IPS-20b (cell line): Measurements from ENCODE around the gene NUP214.
"Not testable (repeated sequence)": the region's sequence is repeated elsewhere in the genome, so short reads cannot be mapped to it uniquely, and the experiment has no call there.

Source experiments
- H3K27ac ChIP-seq: one replicate; pipeline ENCODE4 v1.5.1; 2013; ENCODE audit warnings: low read length
- H3K27me3 ChIP-seq: 2 replicates; pipeline ENCODE4 v1.6.1; 2013; ENCODE audit warnings: mild to moderate bottlenecking, low read length, inconsistent platforms; ENCODE audit not compliant: insufficient read depth
- H3K36me3 ChIP-seq: 2 replicates; pipeline ENCODE4 v1.6.1; 2013; ENCODE audit warnings: low read depth, mild to moderate bottlenecking, inconsistent platforms, low read length, moderate library complexity; ENCODE audit not compliant: insufficient read depth
- H3K4me1 ChIP-seq: 2 replicates; pipeline ENCODE4 v1.6.1; 2013; ENCODE audit warnings: mild to moderate bottlenecking, control low read depth, inconsistent platforms, low read length, moderate library complexity; ENCODE audit not compliant: insufficient read depth
- H3K4me3 ChIP-seq: 2 replicates; pipeline ENCODE4 v1.5.1; 2013; ENCODE audit warnings: mild to moderate bottlenecking, low read length, inconsistent platforms
- H3K9ac ChIP-seq: 2 replicates; pipeline ENCODE4 v1.6.1; 2013; ENCODE audit warnings: low read depth, mild to moderate bottlenecking, inconsistent platforms, low read length, moderate library complexity
- H3K9me3 ChIP-seq: 2 replicates; pipeline ENCODE4 v1.6.1; 2013; ENCODE audit warnings: mild to moderate bottlenecking, low read depth, low read length, inconsistent platforms; ENCODE audit not compliant: insufficient read depth

The NUP214 gene

DNA sequence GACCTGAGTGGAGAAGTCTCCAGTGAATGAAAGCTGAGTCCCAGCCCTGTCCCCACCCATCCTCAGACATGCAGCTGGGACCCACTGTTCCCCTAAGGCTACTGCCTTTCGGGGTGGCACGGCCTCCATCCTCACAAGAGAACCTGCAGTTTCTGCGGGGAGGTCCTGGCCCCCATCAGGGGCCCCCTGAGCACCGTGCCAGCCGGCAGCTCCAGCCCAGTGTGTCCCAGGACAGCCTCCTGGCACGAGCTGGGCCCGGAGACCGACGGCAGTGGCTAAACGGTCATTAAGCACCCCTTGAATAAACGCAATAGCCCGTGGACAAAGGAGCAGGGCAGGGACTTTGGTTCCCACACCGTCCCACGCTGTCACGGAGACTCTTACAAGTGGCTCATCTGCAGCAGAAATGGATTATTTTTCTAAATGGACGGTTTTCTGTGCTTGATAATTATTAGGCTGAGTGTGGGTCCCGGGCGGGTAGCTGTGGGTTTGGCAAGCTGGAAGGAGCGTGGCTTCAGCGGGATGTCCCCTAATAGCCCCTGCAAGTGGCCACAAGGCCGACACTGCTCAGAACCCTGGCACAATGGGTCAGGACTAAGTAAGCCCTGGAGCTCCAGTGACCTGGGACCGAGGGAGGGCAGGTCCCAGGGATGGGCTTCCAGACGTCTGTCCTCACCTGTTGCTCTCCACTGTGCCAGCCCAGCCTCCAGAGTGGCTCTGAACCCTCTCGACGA, 133.5 kb downstream of the NUP214 start:
- no peak overlapping the region for H3K4me3 ChIP-seq
- no peaks in the 10 kb centered on the region for H3K36me3 ChIP-seq
- no peaks in the 10 kb centered on the region for H3K27me3 ChIP-seq
- no peak overlapping the region for H3K9ac ChIP-seq
- H3K27ac ChIP-seq = no peak overlapping the region
- H3K4me1 ChIP-seq = no peaks in the 10 kb centered on the region
- H3K9me3 ChIP-seq = no peaks in the 10 kb centered on the region

DNA sequence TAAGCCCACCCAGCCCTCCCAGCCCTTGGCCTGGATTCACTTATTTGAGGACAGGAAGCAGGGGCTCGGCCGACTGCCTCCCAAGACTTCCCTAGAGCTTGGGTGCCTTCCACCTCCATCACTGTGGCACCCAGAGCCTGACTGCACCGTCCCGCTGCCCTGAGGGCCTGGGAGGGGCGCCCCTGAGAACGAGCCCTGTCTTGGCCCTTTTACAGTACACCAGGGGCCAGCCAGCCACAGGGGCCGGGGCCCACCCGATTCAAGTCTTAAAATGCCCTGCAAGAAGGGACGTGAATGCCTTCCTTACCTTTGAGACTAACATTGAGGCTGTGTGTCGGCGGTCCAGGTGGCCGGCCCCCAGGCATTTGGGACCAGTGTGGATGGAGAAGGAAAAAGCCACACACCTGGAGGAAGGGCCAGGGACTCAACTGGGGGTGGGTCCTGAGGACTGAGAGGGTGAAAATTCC, 134.1 kb downstream of the NUP214 start:
- H3K27me3 ChIP-seq = no peaks in the 10 kb centered on the region
- no peaks in the 10 kb centered on the region for H3K4me1 ChIP-seq
- H3K9me3 ChIP-seq = no peaks in the 10 kb centered on the region
- no peak overlapping the region for H3K4me3 ChIP-seq
- H3K27ac ChIP-seq = no peak overlapping the region
- no peaks in the 10 kb centered on the region for H3K36me3 ChIP-seq
- H3K9ac ChIP-seq = no peak overlapping the region

DNA sequence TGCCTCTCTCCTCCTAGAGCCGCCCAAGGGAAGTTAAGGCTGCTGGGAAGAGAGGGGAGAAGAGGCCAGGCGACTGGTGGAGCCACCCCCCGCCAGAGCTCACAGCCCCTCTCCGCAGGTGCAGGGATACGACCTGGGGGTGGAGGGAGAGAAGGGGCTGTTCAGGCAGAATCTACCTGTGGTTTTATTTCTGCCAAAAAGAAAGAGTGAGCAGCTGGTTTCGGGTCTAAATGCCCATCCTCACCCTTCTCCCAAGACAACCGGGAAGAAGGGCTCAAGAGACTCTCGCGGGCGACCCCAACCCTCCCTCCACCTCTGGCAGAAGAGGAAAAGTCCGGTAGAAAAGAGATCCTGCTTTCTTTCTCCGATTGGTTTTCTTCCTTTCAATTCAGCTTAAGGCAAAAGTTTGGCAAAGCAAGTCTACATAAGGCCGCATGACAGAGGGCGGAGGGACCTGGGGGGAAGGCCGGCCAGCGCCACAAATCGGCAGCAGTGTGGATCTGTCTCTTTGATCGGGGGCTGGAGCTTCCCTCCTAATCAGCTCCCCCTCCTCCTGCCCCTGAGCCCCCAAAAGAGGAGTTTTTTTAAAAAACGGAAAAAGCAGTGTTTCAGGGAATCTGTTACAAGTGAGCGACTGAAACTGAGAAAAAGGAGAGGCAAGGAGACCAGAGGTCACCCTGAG, 134.7 kb downstream of the NUP214 start:
- no peaks in the 10 kb centered on the region for H3K4me1 ChIP-seq
- H3K27me3 ChIP-seq = no peaks in the 10 kb centered on the region
- H3K4me3 ChIP-seq = no peak overlapping the region
- no peaks in the 10 kb centered on the region for H3K9me3 ChIP-seq
- H3K9ac ChIP-seq = no peak overlapping the region
- H3K27ac ChIP-seq = no peak overlapping the region
- no peaks in the 10 kb centered on the region for H3K36me3 ChIP-seq

DNA sequence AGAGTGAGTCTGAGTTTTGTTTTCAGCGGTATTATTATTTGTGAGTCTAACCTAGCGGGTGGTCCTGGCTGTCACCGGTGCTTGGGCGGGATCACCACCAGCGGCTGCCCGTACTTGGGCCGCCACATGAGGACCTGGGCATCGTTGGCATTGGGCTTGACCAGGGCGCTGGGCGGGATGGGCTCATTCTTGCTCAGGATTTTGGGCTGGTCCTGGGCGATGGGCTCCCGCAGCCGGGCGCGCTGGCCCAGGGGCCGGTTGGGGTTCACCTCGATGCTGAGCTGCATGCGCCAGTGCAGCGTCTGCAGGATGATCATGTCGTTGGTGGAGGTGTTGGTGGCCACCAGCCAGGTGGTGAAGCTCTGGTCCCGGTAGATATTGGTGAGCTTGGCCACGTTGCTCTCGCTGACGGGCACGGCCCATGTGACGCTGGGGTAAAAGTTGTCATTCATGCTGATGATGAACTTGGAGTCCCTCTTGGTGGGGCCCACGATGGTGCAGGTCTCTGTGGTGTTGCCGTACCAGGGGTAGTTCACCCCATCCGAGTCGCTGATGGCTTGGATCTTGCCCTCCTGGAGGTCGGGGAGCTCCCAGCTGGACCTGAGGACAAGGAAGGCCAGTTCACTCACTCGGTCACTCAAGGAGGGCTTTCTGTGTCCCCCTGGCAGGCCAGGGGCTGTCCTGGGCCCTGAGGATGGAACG, 135.5 kb downstream of the NUP214 start:
- Histone ChIP-seq H3K9me3 (no peaks in the 10 kb centered on the region), H3K4me1 (no peaks in the 10 kb centered on the region), H3K9ac (no peak overlapping the region), H3K4me3 (no peak overlapping the region), H3K27ac (no peak overlapping the region), H3K36me3 (no peaks in the 10 kb centered on the region), H3K27me3 (no peaks in the 10 kb centered on the region)

DNA sequence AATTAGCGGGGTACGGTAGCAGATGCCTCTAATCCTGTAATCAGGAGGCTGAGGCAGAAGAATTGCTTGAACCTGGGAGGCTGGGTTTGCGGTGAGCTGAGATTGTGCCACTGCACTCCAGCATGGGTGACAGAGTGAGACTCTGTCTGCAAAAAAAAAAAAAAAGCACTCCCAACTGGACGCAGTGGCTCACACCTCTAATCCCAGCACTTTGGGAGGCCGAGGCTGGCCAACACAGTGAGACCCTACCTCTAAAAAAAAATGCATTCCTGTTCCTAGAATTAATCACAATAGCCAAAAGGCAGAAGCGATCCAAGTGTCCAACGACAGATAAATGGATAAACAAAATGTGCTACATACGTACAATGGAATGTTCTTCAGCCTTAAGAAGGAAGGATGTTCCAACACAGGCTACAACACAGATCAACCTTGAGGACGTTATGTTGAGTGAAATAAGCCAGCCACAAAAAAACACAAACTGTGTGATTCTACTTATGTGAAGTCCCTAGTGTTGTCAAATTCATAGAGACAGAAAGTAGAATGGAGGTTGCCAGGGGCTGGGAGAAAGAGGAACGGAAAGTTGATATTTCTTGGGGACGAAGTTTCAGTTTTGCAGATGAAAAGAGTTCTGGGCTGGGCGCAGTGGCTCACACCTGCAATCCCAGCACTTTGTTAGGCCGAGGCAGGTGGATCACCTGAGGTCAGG, 137.1 kb downstream of the NUP214 start:
- H3K9ac ChIP-seq = no peak overlapping the region
- H3K27me3 ChIP-seq = no peaks in the 10 kb centered on the region
- H3K4me1 ChIP-seq = no peaks in the 10 kb centered on the region
- no peak overlapping the region for H3K4me3 ChIP-seq
- no peak overlapping the region for H3K27ac ChIP-seq
- no peaks in the 10 kb centered on the region for H3K9me3 ChIP-seq
- H3K36me3 ChIP-seq = no peaks in the 10 kb centered on the region

DNA sequence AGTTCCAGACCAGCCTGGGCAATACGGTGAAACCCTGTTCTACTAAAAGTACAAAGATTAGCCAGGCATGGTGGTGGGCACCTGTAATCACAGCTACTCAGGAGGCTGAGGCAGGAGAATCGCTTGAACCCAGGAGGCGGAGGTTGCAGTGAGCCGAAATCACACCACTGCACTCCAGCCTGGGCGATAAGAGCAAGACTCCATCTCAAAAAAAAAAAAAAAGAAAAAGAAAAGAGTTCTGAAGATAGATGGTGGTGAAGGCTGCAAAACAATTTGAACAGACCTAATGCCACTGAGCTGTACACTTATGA, 137.6 kb downstream of the NUP214 start:
- H3K36me3 ChIP-seq, H3K4me3 ChIP-seq, H3K27ac ChIP-seq, H3K27me3 ChIP-seq, H3K9me3 ChIP-seq, H3K9ac ChIP-seq, H3K4me1 ChIP-seq: not testable (repeated sequence)

DNA sequence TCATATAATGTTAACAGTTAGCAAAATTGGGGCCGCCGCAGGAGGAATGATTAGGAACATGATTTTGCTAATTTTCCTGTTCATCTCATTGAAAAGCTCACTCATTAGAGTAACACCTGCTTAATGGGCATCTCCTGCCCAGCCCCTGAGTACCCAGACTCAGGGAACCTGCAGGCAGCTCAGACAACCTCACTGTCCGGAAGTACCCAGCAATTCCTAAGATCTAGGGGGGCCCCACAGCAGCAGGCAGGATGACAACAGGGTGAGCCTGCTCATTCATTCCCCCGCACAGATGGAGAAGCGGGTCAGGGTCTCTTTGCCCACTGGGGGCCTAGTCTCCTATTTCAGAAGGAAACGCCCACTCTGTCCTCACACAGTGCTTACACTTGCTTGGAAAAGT, 138.3 kb downstream of the NUP214 start:
- Histone ChIP-seq H3K4me1 (no peaks in the 10 kb centered on the region), H3K27ac (no peak overlapping the region), H3K9ac (no peak overlapping the region), H3K4me3 (no peak overlapping the region), H3K9me3 (no peaks in the 10 kb centered on the region), H3K27me3 (no peaks in the 10 kb centered on the region), H3K36me3 (no peaks in the 10 kb centered on the region)

DNA sequence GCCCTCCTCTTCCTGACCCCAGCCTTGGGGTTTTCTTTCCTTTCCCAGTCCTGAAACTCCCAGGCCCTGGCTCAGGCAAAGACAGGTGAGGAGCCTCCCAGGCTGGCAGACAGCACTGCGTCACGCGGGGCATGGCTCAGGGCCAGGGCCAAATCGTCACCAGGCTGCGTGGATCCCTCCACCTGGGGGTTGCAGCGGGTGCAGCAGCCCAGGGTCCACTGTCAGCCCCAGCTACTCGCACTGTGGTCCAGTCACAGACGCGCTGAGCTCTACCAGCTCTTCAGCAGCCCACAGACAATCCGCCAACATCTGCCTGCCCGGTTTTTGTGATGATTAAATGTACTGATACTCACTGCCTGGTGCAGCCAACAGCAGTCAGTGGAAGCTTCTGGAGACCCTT, 138.8 kb downstream of the NUP214 start:
- no peak overlapping the region for H3K4me3 ChIP-seq
- H3K9ac ChIP-seq = no peak overlapping the region
- no peaks in the 10 kb centered on the region for H3K27me3 ChIP-seq
- H3K36me3 ChIP-seq = no peaks in the 10 kb centered on the region
- no peaks in the 10 kb centered on the region for H3K4me1 ChIP-seq
- H3K27ac ChIP-seq = no peak overlapping the region
- no peaks in the 10 kb centered on the region for H3K9me3 ChIP-seq

DNA sequence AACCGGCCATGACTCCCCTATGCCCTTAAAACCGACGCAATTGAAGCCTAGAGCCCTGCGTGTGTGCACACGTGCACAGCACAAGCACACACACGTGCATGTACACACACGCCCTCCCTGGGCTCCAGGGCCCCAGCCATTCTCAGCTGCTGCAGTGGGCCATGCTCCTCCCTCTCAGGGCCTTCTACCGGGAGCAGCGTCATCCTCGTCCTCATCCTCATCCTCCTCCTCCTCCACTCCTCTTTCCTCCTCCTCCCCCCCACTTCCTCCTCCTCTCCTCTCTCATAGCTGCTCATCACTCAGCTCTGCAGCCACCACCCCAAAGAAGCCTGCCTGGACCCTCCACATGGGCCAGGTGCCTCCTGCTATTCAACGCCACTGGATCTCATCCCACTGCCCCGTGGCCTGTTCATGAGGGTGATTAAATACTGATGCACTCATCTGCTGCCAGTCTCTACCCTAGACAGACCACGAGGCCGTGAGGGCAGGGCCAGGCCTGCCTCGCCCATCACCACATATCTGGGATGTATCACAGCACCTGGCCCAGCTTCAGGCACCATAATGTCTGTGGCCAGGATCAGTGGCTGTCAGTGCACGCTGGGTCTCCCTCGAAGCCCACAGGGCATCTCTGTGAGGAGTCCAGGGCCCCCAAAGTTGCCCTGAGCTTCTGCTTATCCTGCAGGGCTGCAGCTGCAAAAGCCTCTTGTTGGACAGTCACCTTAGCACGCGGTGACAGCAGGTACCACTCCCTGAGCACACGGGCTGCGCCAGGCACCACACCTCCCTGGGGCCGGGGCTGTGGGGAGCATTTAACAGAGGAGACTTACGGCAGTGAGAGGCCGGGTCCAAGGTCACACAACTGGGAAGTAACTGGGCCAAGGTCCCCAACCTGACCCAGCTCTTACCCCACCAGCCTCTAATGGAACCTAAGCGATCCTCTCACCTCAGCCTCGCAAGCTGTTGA, 141.2 kb downstream of the NUP214 start:
- no peak overlapping the region for H3K4me3 ChIP-seq
- no peaks in the 10 kb centered on the region for H3K36me3 ChIP-seq
- no peaks in the 10 kb centered on the region for H3K27me3 ChIP-seq
- H3K27ac ChIP-seq = no peak overlapping the region
- no peak overlapping the region for H3K9ac ChIP-seq
- no peaks in the 10 kb centered on the region for H3K9me3 ChIP-seq
- H3K4me1 ChIP-seq = no peaks in the 10 kb centered on the region

DNA sequence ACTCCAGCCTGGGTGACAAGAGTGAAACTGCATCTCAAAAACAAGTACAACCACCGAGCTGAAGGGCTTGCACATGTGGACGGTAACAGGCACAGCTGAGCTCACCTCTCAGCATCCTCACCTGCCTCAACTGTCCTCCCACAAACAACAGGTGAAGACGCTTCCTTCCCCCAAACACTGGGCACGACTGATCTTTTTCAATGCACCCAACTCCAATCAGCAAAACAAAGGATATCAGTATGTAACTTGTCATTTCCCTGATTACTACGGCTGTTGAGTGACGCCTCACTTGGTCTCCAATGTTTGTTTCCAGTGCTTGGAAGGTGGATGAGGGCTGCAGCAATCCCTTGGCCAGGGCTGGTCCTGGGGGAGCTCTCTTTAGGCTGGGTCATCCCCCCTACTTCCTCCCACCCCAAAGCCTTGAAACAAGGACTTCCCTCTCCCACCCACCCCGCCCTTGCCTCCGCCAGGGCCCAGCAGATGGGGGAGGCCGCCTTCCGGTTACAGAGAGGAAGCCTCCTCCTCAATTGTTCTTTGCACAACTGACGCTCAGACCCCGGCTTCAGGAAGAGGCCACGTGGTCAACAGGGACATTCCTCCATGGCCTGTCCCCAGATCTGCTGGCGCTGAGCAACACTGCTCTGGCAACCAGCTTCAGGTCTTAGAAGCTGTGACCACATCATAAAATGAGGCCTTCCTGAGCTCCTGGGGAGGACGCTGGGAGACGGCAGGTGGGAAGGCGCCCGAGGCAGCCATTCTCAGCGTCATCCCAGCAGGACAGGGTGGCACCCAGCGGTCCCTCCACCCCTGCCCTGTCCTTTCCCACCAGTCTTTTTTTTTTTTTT, 145.0 kb downstream of the NUP214 start:
- H3K4me1 ChIP-seq = no peaks in the 10 kb centered on the region
- no peak overlapping the region for H3K4me3 ChIP-seq
- H3K9me3 ChIP-seq = no peaks in the 10 kb centered on the region
- H3K36me3 ChIP-seq = no peaks in the 10 kb centered on the region
- H3K9ac ChIP-seq = no peak overlapping the region
- no peak overlapping the region for H3K27ac ChIP-seq
- H3K27me3 ChIP-seq = peaks cover 14% of the 10 kb centered on the region
